Hepatocyte (in vitro differentiated cells): ENCODE results near the gene SLC23A2. TPM values are rescaled to one million over a fixed set of nuclear protein-coding genes. Genes with fewer than 3 reads are reported as not detected.
"Not testable (repeated sequence)": the region's sequence is repeated elsewhere in the genome, so short reads cannot be mapped to it uniquely, and the experiment has no call there.

Experiments
- DNase-seq: peaks from one replicate; pipeline ENCODE4 v3.0.0-alpha.2; 2016; ENCODE audit warnings: low spot score
- H2AFZ ChIP-seq: fragments of 200-600 bp; sonication (generic); 2 replicates; pipeline ENCODE4 v1.6.0; 2016; ENCODE audit warnings: antibody characterized with exemption, mild to moderate bottlenecking
- H3K27ac ChIP-seq: fragments of 200-600 bp; sonication (generic); 2 replicates; pipeline ENCODE4 v1.5.1; 2016; ENCODE audit warnings: mild to moderate bottlenecking
- H3K27me3 ChIP-seq: fragments of 200-600 bp; sonication (generic); 2 replicates; pipeline ENCODE4 v1.6.1; 2016
- H3K36me3 ChIP-seq: fragments of 200-600 bp; sonication (generic); replicated peaks from 2 replicates; pipeline ENCODE4 v1.5.1; 2016; ENCODE audit warnings: low read depth; ENCODE audit not compliant: insufficient read depth
- H3K4me1 ChIP-seq: fragments of 200-600 bp; sonication (generic); 2 replicates; pipeline ENCODE4 v1.5.1; 2016; ENCODE audit warnings: mild to moderate bottlenecking, moderate library complexity; ENCODE audit not compliant: insufficient read depth
- H3K4me2 ChIP-seq: fragments of 200-600 bp; sonication (generic); 2 replicates; pipeline ENCODE4 v1.6.0; 2016
- H3K4me3 ChIP-seq: fragments of 200-600 bp; sonication (generic); 2 replicates; pipeline ENCODE4 v1.5.1; 2016; ENCODE audit warnings: mild to moderate bottlenecking
- H3K79me2 ChIP-seq: fragments of 200-600 bp; sonication (generic); 2 replicates; pipeline ENCODE4 v1.6.0; 2017; ENCODE audit warnings: mild to moderate bottlenecking
- H3K9me2 ChIP-seq: fragments of 200-600 bp; sonication (generic); replicated peaks from 2 replicates; pipeline ENCODE4 v1.6.0; 2017; ENCODE audit warnings: mild to moderate bottlenecking; ENCODE audit not compliant: insufficient read depth
- H3K9me3 ChIP-seq: fragments of 200-600 bp; sonication (generic); 2 replicates; pipeline ENCODE4 v1.5.1; 2016; ENCODE audit warnings: low read depth, mild to moderate bottlenecking
- H4K20me1 ChIP-seq: fragments of 200-600 bp; sonication (generic); 2 replicates; pipeline ENCODE4 v1.6.0; 2016; ENCODE audit warnings: mild to moderate bottlenecking; ENCODE audit not compliant: insufficient read depth, poor library complexity, severe bottlenecking
- EZH2 ChIP-seq: fragments of 200-600 bp; sonication (generic); IDR thresholded peaks from 2 replicates; pipeline ENCODE4 v1.6.1; 2016; ENCODE audit warnings: antibody characterized with exemption, mild to moderate bottlenecking, borderline replicate concordance
- EZH2phosphoT487 ChIP-seq: fragments of 200-600 bp; sonication (generic); IDR thresholded peaks from one replicate; pipeline ENCODE4 v1.6.1; 2018; ENCODE audit warnings: antibody characterized with exemption, mild to moderate bottlenecking, low read depth, moderate library complexity; ENCODE audit not compliant: unreplicated experiment, severe bottlenecking
- WGBS: methylation state at CpG from one replicate; pipeline ENCODE4 v1.1.6; 2016; ENCODE audit warnings: low lambda C conversion rate; ENCODE audit errors: missing lambda C conversion rate; 5-methylcytosine and 5-hydroxymethylcytosine counted together
- polyA plus RNA-seq: library from polyadenylated mRNA; unstranded; fragments of >200 nt; fragmentation: Nextera tagmentation; extraction: Ambion mirVana; gene quantifications from 2 replicates; pipeline ENCODE4 v1.2.1, GENCODE V29; 2016
- total RNA-seq: library from RNA; depleted of rRNA; stranded (reverse); fragments of >200 nt; gene quantifications from 2 replicates; pipeline ENCODE4 v1.2.3, GENCODE V29; 2014
- TF ChIP-seq, protein P1 (sequence below): fragments of 200-600 bp; sonication (generic); IDR thresholded peaks from 2 replicates; pipeline ENCODE4 v1.5.1; 2016; ENCODE audit warnings: antibody characterized with exemption, mild to moderate bottlenecking; ENCODE audit not compliant: poor library complexity

Gene SLC23A2
- total and polyA plus RNA-seq, 2 experiments from 2014 or later: 8.2 to 13.3 TPM

DNA sequence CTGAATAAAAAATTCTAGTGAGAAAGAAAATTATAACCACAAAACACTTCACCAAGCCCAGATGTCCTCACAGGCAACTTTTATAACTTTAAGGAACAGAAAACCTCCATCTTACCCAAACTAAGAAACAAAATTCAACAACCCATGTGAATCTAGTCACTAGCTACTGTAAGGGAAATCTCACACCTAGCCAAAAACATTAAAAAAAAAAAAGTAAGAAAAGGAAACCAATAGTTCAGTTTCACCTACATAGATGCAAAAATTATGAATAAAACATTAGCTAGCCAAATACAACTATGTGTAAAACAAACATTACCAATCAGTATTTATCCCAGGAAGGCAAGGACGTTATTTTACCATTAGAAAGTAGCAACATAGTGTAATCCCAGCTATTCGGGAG lies 35.5 kb upstream of the SLC23A2 start:
- no peaks in the 10 kb centered on the region for H3K4me1 ChIP-seq
- H3K36me3 ChIP-seq: no peaks in the 10 kb centered on the region
- H2AFZ ChIP-seq: no peak overlapping the region
- no peaks in the 10 kb centered on the region for H3K9me2 ChIP-seq
- H3K27me3 ChIP-seq: no peaks in the 10 kb centered on the region
- no peak overlapping the region for H3K27ac ChIP-seq
- TF ChIP-seq EZH2phosphoT487: no peak
- no peaks in the 10 kb centered on the region for H3K79me2 ChIP-seq
- no peak for DNase-seq
- no peak overlapping the region for H3K4me2 ChIP-seq
- no peak overlapping the region for H3K4me3 ChIP-seq
- WGBS: 76% methylated on average over 2 of the region's 2 CpGs
- no peaks in the 10 kb centered on the region for H4K20me1 ChIP-seq
- no peaks in the 10 kb centered on the region for H3K9me3 ChIP-seq

DNA sequence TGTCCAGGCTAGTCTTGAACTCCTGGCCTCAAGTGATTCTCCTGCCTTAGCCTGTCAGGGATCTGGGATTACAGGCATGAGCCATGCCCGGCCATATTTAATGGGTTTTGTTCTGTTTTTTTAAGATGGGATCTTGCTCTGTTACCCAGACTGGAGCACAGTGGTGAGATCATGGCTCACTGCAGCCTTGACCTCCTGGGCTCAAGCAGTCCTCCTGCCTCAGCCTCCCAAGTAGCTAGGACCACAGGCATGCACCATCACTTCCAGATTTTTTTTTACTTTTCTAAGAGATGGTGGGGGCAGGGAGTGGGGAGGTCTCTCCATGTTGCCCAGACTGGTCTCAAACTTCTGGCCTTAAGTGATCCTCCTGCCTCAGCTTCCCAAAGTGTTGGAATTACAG lies 34.2 kb upstream of the SLC23A2 start:
- H3K4me3 ChIP-seq, H3K27me3 ChIP-seq, H3K4me1 ChIP-seq, H3K4me2 ChIP-seq, H2AFZ ChIP-seq, H3K9me3 ChIP-seq, H3K27ac ChIP-seq, H4K20me1 ChIP-seq, H3K79me2 ChIP-seq, H3K9me2 ChIP-seq, DNase-seq, H3K36me3 ChIP-seq: not testable (repeated sequence)
- WGBS: 92% methylated on average over 1 of the region's 1 CpG

DNA sequence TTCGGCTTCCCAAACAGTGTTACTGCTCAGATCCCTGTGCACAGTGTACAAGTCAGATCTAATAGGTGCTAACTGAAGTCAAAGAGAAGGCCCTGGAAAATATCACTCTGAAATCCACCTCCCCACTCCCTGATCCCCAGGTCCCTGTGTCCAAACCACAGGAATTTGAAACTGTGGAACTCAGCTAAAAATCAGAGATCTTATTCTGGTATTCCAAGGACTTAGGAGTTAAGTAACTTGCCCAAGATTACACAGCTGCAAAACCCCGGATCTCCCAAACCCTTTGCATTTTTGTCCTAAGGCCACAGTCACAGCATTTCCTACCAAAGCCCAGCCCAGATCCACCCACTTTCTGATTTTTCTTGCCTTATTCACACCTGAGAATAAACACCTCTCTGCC lies 32.3 kb upstream of the SLC23A2 start:
- Histone ChIP-seq H2AFZ (no peak overlapping the region), H3K4me3 (no peak overlapping the region), H3K36me3 (no peaks in the 10 kb centered on the region), H3K4me1 (no peaks in the 10 kb centered on the region), H4K20me1 (no peaks in the 10 kb centered on the region), H3K4me2 (no peak overlapping the region), H3K9me3 (no peaks in the 10 kb centered on the region), H3K27ac (no peak overlapping the region), H3K9me2 (no peaks in the 10 kb centered on the region), H3K27me3 (no peaks in the 10 kb centered on the region), H3K79me2 (no peaks in the 10 kb centered on the region)
- DNase-seq: no peak
- 33% methylated on average over 2 of the region's 2 CpGs for WGBS
- TF ChIP-seq EZH2 (no peak), EZH2phosphoT487 (no peak)
- TF ChIP-seq, protein P1, sequence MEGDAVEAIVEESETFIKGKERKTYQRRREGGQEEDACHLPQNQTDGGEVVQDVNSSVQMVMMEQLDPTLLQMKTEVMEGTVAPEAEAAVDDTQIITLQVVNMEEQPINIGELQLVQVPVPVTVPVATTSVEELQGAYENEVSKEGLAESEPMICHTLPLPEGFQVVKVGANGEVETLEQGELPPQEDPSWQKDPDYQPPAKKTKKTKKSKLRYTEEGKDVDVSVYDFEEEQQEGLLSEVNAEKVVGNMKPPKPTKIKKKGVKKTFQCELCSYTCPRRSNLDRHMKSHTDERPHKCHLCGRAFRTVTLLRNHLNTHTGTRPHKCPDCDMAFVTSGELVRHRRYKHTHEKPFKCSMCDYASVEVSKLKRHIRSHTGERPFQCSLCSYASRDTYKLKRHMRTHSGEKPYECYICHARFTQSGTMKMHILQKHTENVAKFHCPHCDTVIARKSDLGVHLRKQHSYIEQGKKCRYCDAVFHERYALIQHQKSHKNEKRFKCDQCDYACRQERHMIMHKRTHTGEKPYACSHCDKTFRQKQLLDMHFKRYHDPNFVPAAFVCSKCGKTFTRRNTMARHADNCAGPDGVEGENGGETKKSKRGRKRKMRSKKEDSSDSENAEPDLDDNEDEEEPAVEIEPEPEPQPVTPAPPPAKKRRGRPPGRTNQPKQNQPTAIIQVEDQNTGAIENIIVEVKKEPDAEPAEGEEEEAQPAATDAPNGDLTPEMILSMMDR: no peak

DNA sequence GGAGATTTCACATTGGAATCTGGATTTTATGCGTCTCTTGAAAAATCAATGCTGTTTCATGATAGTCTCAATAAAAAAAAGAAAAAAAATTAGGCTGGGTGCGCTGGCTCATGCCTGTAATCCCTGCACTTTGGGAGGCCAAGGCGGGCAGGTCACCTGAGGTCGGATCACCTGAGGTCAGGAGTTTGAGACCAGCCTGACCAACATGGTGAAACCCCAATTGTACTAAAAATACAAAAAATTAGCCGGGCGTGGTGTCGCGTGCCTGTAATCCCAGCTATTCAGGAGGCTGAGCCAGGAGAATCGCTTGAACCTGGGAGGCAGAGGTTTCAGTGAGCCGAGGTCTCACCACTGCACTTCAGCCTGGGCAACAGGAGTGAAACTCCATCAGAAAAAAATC lies 30.4 kb upstream of the SLC23A2 start:
- H3K4me3 ChIP-seq, H3K4me2 ChIP-seq, H3K36me3 ChIP-seq, H4K20me1 ChIP-seq, H3K27me3 ChIP-seq, H3K4me1 ChIP-seq, H3K9me2 ChIP-seq, DNase-seq, H3K27ac ChIP-seq, H3K79me2 ChIP-seq, H3K9me3 ChIP-seq, H2AFZ ChIP-seq: not testable (repeated sequence)
- 93% methylated on average over 10 of the region's 10 CpGs for WGBS

DNA sequence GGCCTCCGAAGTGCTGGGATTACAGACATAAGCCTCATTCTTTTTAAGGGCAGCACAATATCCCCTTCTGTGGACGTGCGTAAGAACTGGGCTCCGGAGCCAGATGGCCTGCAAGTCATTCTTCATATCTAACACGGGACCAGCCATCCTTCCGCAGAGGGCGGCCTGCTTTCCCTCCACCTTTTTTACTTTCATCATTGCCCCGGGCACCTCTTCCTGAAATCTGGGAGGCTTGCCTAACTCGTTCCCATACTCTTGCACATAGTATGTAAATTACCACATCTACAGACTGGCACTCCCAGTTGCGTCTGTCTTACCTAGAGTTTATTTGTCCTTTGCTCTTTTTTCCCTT lies 29.9 kb upstream of the SLC23A2 start:
- H3K9me2 ChIP-seq: no peaks in the 10 kb centered on the region
- no peaks in the 10 kb centered on the region for H4K20me1 ChIP-seq
- peak; percentile 17 for DNase-seq
- H3K36me3 ChIP-seq: no peaks in the 10 kb centered on the region
- no peaks in the 10 kb centered on the region for H3K4me1 ChIP-seq
- no peak overlapping the region for H3K4me3 ChIP-seq
- H3K27me3 ChIP-seq: no peaks in the 10 kb centered on the region
- H3K79me2 ChIP-seq: no peaks in the 10 kb centered on the region
- TF ChIP-seq, protein P1: no peak
- no peak for TF ChIP-seq EZH2
- TF ChIP-seq EZH2phosphoT487: no peak
- WGBS: 72% methylated on average over 10 of the region's 10 CpGs
- H3K9me3 ChIP-seq: no peaks in the 10 kb centered on the region
- H3K4me2 ChIP-seq: no peak overlapping the region
- H2AFZ ChIP-seq: no peak overlapping the region
- H3K27ac ChIP-seq: no peak overlapping the region
